Sigmoid colon (tissue), 7 donors: ENCODE measurements around the gene BATF. TPM values are rescaled to one million over a fixed set of nuclear protein-coding genes. Genes with fewer than 3 reads are reported as not detected.

Experiments
- DNase-seq: peaks from one replicate; pipeline ENCODE4 v3.0.0-alpha.2; 2019
- H3K27ac ChIP-seq, 4 donors: fragments of 200-600 bp; sonication (generic); one replicate each; pipeline ENCODE4 v1.5.1; 2016 to 2019; ENCODE audit warnings: mild to moderate bottlenecking in 1 of 4
- H3K27me3 ChIP-seq, 3 donors: fragments of 200-600 bp; sonication (generic); one replicate each; pipeline ENCODE4 v1.5.1; 2019; ENCODE audit warnings: mild to moderate bottlenecking in 1 of 3
- H3K36me3 ChIP-seq, 4 donors: fragments of 200-600 bp; sonication (generic); one replicate each; pipeline ENCODE4 v1.5.1; 2016 to 2019
- H3K4me1 ChIP-seq, 4 donors: fragments of 200-600 bp; sonication (generic); one replicate each; pipeline ENCODE4 v1.5.1; 2017 to 2019
- H3K4me3 ChIP-seq, 4 donors: fragments of 200-600 bp; sonication (generic); one replicate each; pipeline ENCODE4 v1.5.1; 2017 to 2019; ENCODE audit warnings: mild to moderate bottlenecking in 2 of 4, moderate library complexity in 1 of 4
- H3K9me3 ChIP-seq, 4 donors: fragments of 200-600 bp in 3 of 4; sonication (generic) in 3 of 4; one replicate each; pipeline versions ENCODE4 v1.5.1 to v1.6.1; 2013 to 2019
- EP300 ChIP-seq, 4 donors: sonication (generic); formaldehyde crosslinking; IDR thresholded peaks; one replicate each; pipeline ENCODE4 v1.6.1; 2017; ENCODE audit warnings: antibody characterized with exemption in 4 of 4
- POLR2A ChIP-seq, 2 donors: fragments of 450-650 bp; IDR thresholded peaks; one replicate each; pipeline ENCODE4 v1.6.1; 2016; ENCODE audit warnings: antibody characterized with exemption in 2 of 2, mild to moderate bottlenecking in 2 of 2, moderate library complexity in 2 of 2
- POLR2AphosphoS5 ChIP-seq, 4 donors: sonication (generic); formaldehyde crosslinking; IDR thresholded peaks; one replicate each; pipeline ENCODE4 v1.6.1; 2017; ENCODE audit warnings: antibody characterized with exemption in 4 of 4
- whole genome bisulfite sequencing, 2 donors: extraction: QIAGEN DNeasy Blood & Tissue Kit; methylation state at CpG; one replicate each; pipeline ENCODE4 v1.1.7; 2013; 5-methylcytosine and 5-hydroxymethylcytosine counted together
- intact Hi-C: fragments of 100-400 bp; cut with DNase I; formaldehyde crosslinking; loops from one replicate; pipeline ENCODE4 v1.15.1; 2023
- polyA plus RNA-seq, 3 donors: library from polyadenylated mRNA; stranded (reverse); fragments of 200-250 nt; gene quantifications; one replicate each; pipeline ENCODE4 v1.2.3, GENCODE V29; 2013
- total RNA-seq, 4 donors: library from RNA; depleted of rRNA; stranded (reverse); fragments of >200 nt; gene quantifications; one replicate each; pipeline ENCODE4 v1.1.0, GENCODE V29; 2016
- TF ChIP-seq, protein P1 (sequence below), 4 experiments: fragments of 450-650 bp in 3 of 4; fragments of 200-600 bp in 1 of 4; IDR thresholded peaks; one replicate each; pipeline ENCODE4 v1.5.1; 2016 to 2019; ENCODE audit warnings: antibody characterized with exemption in 4 of 4, mild to moderate bottlenecking in 3 of 4, moderate library complexity in 2 of 4
- donor health status: healthy with polysubstance abuse.
- donor health status: Bipolar disorder and iron deficiency.
- donor health status: healthy.

BATF gene
- total and polyA plus RNA-seq, 7 donors, result 1.6 to 17.1 (median 5.2) TPM; not detected in 1

DNA sequence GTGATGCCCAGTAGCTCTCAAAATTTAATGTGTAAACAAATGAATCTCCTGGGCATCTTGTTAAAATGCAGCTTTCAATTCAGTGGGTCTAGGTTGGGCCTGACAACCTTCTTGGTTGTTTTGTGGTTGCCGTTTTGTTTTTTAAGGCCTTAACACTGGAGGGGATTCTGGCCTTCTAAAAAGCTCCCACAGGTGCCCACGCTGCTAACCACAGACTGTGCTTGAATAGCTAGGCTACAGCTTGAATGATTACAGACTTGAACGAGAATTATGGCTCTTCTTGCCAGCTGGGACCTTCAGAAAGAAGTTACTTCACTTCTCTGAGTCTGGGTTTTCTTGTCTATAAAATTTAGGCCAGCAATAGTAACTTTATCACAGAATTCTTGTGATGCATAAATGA lies 54.8 kb downstream of the BATF start:
- no peaks in the 10 kb centered on the region for H3K27me3 ChIP-seq
- WGBS, 2 donors, result 48 to 68% methylated on average over 3 of the region's 3 CpGs
- TF ChIP-seq, protein P1, sequence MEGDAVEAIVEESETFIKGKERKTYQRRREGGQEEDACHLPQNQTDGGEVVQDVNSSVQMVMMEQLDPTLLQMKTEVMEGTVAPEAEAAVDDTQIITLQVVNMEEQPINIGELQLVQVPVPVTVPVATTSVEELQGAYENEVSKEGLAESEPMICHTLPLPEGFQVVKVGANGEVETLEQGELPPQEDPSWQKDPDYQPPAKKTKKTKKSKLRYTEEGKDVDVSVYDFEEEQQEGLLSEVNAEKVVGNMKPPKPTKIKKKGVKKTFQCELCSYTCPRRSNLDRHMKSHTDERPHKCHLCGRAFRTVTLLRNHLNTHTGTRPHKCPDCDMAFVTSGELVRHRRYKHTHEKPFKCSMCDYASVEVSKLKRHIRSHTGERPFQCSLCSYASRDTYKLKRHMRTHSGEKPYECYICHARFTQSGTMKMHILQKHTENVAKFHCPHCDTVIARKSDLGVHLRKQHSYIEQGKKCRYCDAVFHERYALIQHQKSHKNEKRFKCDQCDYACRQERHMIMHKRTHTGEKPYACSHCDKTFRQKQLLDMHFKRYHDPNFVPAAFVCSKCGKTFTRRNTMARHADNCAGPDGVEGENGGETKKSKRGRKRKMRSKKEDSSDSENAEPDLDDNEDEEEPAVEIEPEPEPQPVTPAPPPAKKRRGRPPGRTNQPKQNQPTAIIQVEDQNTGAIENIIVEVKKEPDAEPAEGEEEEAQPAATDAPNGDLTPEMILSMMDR (IDR thresholded peaks at IDR 0.05), result no peak
- TF ChIP-seq POLR2AphosphoS5 (IDR thresholded peaks at IDR 0.05), result no peak
- TF ChIP-seq EP300 (IDR thresholded peaks at IDR 0.05), result no peak
- TF ChIP-seq POLR2A (IDR thresholded peaks at IDR 0.05), result no peak
- peaks cover 0 to 29% (median 20%) of the 10 kb centered on the region in 4 donors for H3K4me1 ChIP-seq
- no peaks in the 10 kb centered on the region for H3K9me3 ChIP-seq
- DNase-seq, result peak; percentile 20
- H3K27ac ChIP-seq, result peak overlapping the region in 2 of 4 donors; percentile 82 to 84
- H3K36me3 ChIP-seq, result no peaks in the 10 kb centered on the region
- intact Hi-C loops, result loop anchor here (1.0 to 5.0 kb wide), 2 partner anchors 77 to 405 kb away; partner anchors contain the start of gene TGFB3
- no peak overlapping the region for H3K4me3 ChIP-seq

DNA sequence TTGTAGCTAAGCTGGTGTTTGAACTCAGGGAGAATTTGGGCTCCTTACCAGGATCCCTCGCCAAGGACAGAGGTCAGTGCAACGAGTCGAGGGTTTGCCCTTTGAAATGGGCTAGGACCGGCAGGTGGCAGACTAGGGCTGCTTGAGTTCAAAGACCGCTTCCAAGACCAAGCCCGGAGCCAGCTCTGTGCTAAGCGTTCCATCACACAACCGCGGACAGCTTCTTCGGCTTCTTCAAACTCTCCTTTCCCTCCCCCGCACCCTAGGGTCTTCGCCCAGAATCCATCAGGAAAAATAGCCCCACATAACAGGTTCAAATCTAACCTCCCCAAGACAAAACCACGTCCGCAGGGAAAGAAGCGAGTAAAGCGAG lies 55.4 kb downstream of the BATF start:
- 0 to 1% methylated on average over 16 of the region's 16 CpGs for WGBS, 2 donors
- no peaks in the 10 kb centered on the region for H3K9me3 ChIP-seq
- H3K4me3 ChIP-seq, result peak overlapping the region; percentile 44 to 61 (median 54)
- H3K27me3 ChIP-seq, result no peaks in the 10 kb centered on the region
- H3K36me3 ChIP-seq, result no peaks in the 10 kb centered on the region
- peak; percentile 92 for DNase-seq
- TF ChIP-seq POLR2A (IDR thresholded peaks at IDR 0.05) (no peak), POLR2AphosphoS5 (IDR thresholded peaks at IDR 0.05) (peak in 1 of 4 donors; percentile 33)
- TF ChIP-seq, protein P1 (IDR thresholded peaks at IDR 0.05), result peak in 3 of 4 experiments; percentile 70 to 77 (median 70)
- intact Hi-C loops, result loop anchor here (1.0 to 5.0 kb wide), 2 partner anchors 77 to 405 kb away; partner anchors contain the start of gene TGFB3
- H3K4me1 ChIP-seq, result peaks cover 0 to 29% (median 20%) of the 10 kb centered on the region in 4 donors
- H3K27ac ChIP-seq, result peak overlapping the region; percentile 75 to 85 (median 83)

- DNase-seq, result peak; percentile 91
- peak in 3 of 4 donors; percentile 66 to 70 (median 70) for TF ChIP-seq POLR2AphosphoS5 (IDR thresholded peaks at IDR 0.05)
- TF ChIP-seq, protein P1 (IDR thresholded peaks at IDR 0.05), result no peak
- TF ChIP-seq POLR2A (IDR thresholded peaks at IDR 0.05), result no peak
- no peaks in the 10 kb centered on the region for H3K27me3 ChIP-seq
- H3K4me3 ChIP-seq, result peak within 1 kb of the TSS; percentile 44 to 61 (median 54)
- 1% methylated on average over 49 of the region's 49 CpGs for WGBS, 2 donors
- peaks cover 0 to 29% (median 20%) of the 10 kb centered on the region in 4 donors for H3K4me1 ChIP-seq
- no peaks in the 10 kb centered on the region for H3K36me3 ChIP-seq
- intact Hi-C loops, result loop anchor here (5.0 kb wide), 1 partner anchor 404 kb away; the partner anchor contains the start of gene TGFB3
- peak within 1 kb of the TSS; percentile 75 to 85 (median 83) for H3K27ac ChIP-seq
- no peaks in the 10 kb centered on the region for H3K9me3 ChIP-seq
These were observed 56.0 kb downstream of the BATF start, which contains the start of gene FLVCR2 for GRCh38 chr14:75578102-75578785. Gene FLVCR2 (plus strand): TSS chr14:75578620. CDS start chr14:75578973, 353 bp downstream.

DNA sequence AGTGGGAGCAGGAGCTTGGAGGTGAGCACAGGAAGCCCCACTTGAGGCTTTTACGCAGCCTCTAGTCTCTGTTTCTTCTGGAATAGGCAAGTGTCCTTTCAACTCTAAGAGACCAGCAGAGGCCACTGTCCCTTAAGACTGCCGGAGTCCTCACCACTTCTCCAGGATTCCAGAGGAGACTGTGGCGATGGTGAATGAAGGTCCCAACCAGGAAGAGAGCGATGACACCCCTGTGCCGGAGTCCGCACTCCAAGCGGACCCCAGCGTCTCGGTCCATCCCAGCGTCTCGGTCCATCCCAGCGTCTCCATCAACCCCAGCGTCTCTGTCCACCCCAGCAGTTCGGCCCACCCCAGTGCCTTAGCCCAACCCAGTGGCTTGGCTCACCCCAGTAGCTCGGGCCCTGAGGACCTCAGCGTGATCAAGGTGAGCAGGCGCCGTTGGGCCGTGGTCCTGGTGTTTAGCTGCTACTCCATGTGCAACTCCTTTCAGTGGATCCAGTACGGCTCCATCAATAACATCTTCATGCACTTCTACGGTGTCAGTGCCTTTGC lies 56.6 kb downstream of the BATF start:
- intact Hi-C loops, result loop anchor here (5.0 kb wide), 1 partner anchor 403 kb away; the partner anchor contains the start of gene TGFB3
- Histone ChIP-seq H3K27me3 (no peaks in the 10 kb centered on the region), H3K9me3 (no peaks in the 10 kb centered on the region), H3K27ac (peak overlapping the region; percentile 75 to 85 (median 83)), H3K4me1 (peaks cover 0 to 29% (median 20%) of the 10 kb centered on the region in 4 donors), H3K36me3 (no peaks in the 10 kb centered on the region), H3K4me3 (peak overlapping the region; percentile 44 to 61 (median 54))
- TF ChIP-seq, protein P1 (IDR thresholded peaks at IDR 0.05), result peak in 1 of 4 experiments; percentile 13
- TF ChIP-seq POLR2A (IDR thresholded peaks at IDR 0.05), result no peak
- TF ChIP-seq POLR2AphosphoS5 (IDR thresholded peaks at IDR 0.05), result no peak
- peak; percentile 68 for DNase-seq
- WGBS, 2 donors, result 14 to 40% methylated on average over 21 of the region's 21 CpGs
